HG02642 (cell line): ENCODE data around the gene SLC2A2.
A peak's percentile ranks its signal among the peaks of the same experiment; 100 is the strongest.
"Not testable (repeated sequence)": the region's sequence is repeated elsewhere in the genome, so short reads cannot be mapped to it uniquely, and the experiment has no call there.

Experiments
- ATAC-seq: cut with Tn5 transposase; IDR thresholded peaks from one replicate; pipeline ENCODE4 v1.9.1; 2021; ENCODE audit warnings: mild to moderate bottlenecking; ENCODE audit not compliant: unreplicated experiment, poor library complexity

The SLC2A2 gene

GRCh38 chr3:170991664-170992063 lies 34.9 kb downstream of the SLC2A2 start:
- ATAC-seq = no peak

- ATAC-seq = no peak
Observed at GRCh38 chr3:170989100-170989648, 37.3 kb downstream of the SLC2A2 start.

- ATAC-seq = no peak
Observed at GRCh38 chr3:170988378-170988777, 38.1 kb downstream of the SLC2A2 start.

- no peak for ATAC-seq
Observed at GRCh38 chr3:170985304-170985703, 41.2 kb downstream of the SLC2A2 start.

- peak; percentile 98 for ATAC-seq
Observed at GRCh38 chr3:170982733-170983132, 43.8 kb downstream of the SLC2A2 start.

- no peak for ATAC-seq
Observed at GRCh38 chr3:170980399-170980798, 46.1 kb downstream of the SLC2A2 start.

GRCh38 chr3:170977949-170978745 lies 48.4 kb downstream of the SLC2A2 start:
- no peak for ATAC-seq

GRCh38 chr3:170976190-170976519 lies 50.4 kb downstream of the SLC2A2 start:
- ATAC-seq = no peak

- ATAC-seq = no peak
Observed at GRCh38 chr3:170975283-170976189, 51.0 kb downstream of the SLC2A2 start.

GRCh38 chr3:170974872-170975271 lies 51.6 kb downstream of the SLC2A2 start:
- no peak for ATAC-seq

GRCh38 chr3:170972917-170973316 lies 53.6 kb downstream of the SLC2A2 start:
- ATAC-seq = not testable (repeated sequence)

- ATAC-seq = no peak
Observed at GRCh38 chr3:170967126-170967525, 59.4 kb downstream of the SLC2A2 start.

- no peak for ATAC-seq
Observed at GRCh38 chr3:170966495-170966894, 60.0 kb downstream of the SLC2A2 start.

GRCh38 chr3:170962411-170962810 lies 64.1 kb downstream of the SLC2A2 start:
- ATAC-seq = no peak

GRCh38 chr3:170961616-170962400 lies 64.7 kb downstream of the SLC2A2 start:
- ATAC-seq = no peak

GRCh38 chr3:170959457-170959856 lies 67.1 kb downstream of the SLC2A2 start:
- ATAC-seq = no peak

- no peak for ATAC-seq
Observed at GRCh38 chr3:170956647-170957046, 69.9 kb downstream of the SLC2A2 start.

GRCh38 chr3:170953736-170954135 lies 72.8 kb downstream of the SLC2A2 start:
- no peak for ATAC-seq

GRCh38 chr3:170953229-170953628 lies 73.3 kb downstream of the SLC2A2 start:
- ATAC-seq = no peak

GRCh38 chr3:170949211-170949610 lies 77.3 kb downstream of the SLC2A2 start:
- no peak for ATAC-seq
